SK-N-MC (cell line): Measurements from ENCODE around the gene PAQR6.

Source experiments
- EZH2 ChIP-seq: fragments of 200-600 bp; sonication (generic); IDR thresholded peaks from one replicate; pipeline ENCODE4 v1.6.1; 2017; ENCODE audit warnings: antibody characterized with exemption
- FOXP2 ChIP-seq: optimal IDR thresholded peaks from 2 replicates; pipeline ENCODE3; 2011; ENCODE audit warnings: mild to moderate bottlenecking, moderate library complexity; ENCODE audit not compliant: insufficient read depth; ENCODE audit errors: extremely low read length, control extremely low read depth
- POLR2AphosphoS5 ChIP-seq: IDR thresholded peaks from 2 replicates; pipeline ENCODE4 v1.6.1; 2012; ENCODE audit warnings: mild to moderate bottlenecking, low read depth, low read length, borderline replicate concordance

DNA sequence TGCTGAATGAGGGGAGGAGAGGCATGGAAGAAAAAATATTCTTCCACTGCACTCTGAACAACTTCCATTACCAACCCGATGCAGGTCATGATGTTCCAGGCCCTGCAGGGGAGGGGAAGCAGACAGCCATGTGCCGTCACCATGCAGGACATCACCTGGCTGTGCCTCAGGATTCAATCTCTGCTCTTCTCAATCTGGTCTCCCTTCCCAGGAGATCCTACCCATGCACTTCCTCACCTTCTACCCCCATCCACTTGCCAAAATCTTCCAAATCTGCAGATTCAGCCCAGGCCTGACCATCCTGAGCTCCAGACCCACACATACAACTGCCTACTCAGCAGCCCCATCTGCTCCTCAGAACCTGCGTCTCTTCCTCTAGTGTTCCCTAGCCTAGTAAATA lies 5.8 kb upstream of the PAQR6 start:
- TF ChIP-seq POLR2AphosphoS5 (no peak), EZH2 (no peak), FOXP2 (no peak)
